HG03159 (cell line): Measurements from ENCODE around the gene ADCYAP1R1.

Source experiments
- ATAC-seq: cut with Tn5 transposase; IDR thresholded peaks from one replicate; pipeline ENCODE4 v1.9.1; 2021; ENCODE audit warnings: mild to moderate bottlenecking, moderate library complexity; ENCODE audit not compliant: unreplicated experiment

ADCYAP1R1 gene

GRCh38 chr7:31066516-31067130 is 14.5 kb downstream of the ADCYAP1R1 start:
- no peak for ATAC-seq

- ATAC-seq = no peak
Observed at GRCh38 chr7:31067491-31067890, 15.4 kb downstream of the ADCYAP1R1 start.

GRCh38 chr7:31068006-31068675 is 16.0 kb downstream of the ADCYAP1R1 start:
- ATAC-seq = no peak

GRCh38 chr7:31069860-31070555 is 17.9 kb downstream of the ADCYAP1R1 start:
- ATAC-seq = no peak

- ATAC-seq = no peak
Observed at GRCh38 chr7:31070991-31071644, 19.0 kb downstream of the ADCYAP1R1 start.

- ATAC-seq = no peak
Observed at GRCh38 chr7:31071645-31072029, 19.5 kb downstream of the ADCYAP1R1 start.

GRCh38 chr7:31073326-31074119 is 21.4 kb downstream of the ADCYAP1R1 start:
- no peak for ATAC-seq

GRCh38 chr7:31074120-31074383 is 21.9 kb downstream of the ADCYAP1R1 start:
- ATAC-seq = no peak

GRCh38 chr7:31074403-31075085 is 22.4 kb downstream of the ADCYAP1R1 start:
- no peak for ATAC-seq

- ATAC-seq = no peak
Observed at GRCh38 chr7:31075086-31075405, 22.9 kb downstream of the ADCYAP1R1 start.

GRCh38 chr7:31076051-31076450 is 23.9 kb downstream of the ADCYAP1R1 start:
- ATAC-seq = no peak

- no peak for ATAC-seq
Observed at GRCh38 chr7:31076641-31077310, 24.7 kb downstream of the ADCYAP1R1 start.

- no peak for ATAC-seq
Observed at GRCh38 chr7:31077484-31078362, 25.6 kb downstream of the ADCYAP1R1 start.

- ATAC-seq = no peak
Observed at GRCh38 chr7:31078363-31078990, 26.4 kb downstream of the ADCYAP1R1 start.

GRCh38 chr7:31079126-31079823 is 27.2 kb downstream of the ADCYAP1R1 start:
- ATAC-seq = no peak

GRCh38 chr7:31079824-31080511 is 27.9 kb downstream of the ADCYAP1R1 start:
- no peak for ATAC-seq

- ATAC-seq = no peak
Observed at GRCh38 chr7:31080763-31081162, 28.7 kb downstream of the ADCYAP1R1 start.

GRCh38 chr7:31082017-31082416 is 29.9 kb downstream of the ADCYAP1R1 start:
- no peak for ATAC-seq
